HG03575 (cell line): ENCODE measurements around the gene NDUFB6.
"Not testable (repeated sequence)": the region's sequence is repeated elsewhere in the genome, so short reads cannot be mapped to it uniquely, and the experiment has no call there.

Experiments used
- ATAC-seq: cut with Tn5 transposase; IDR thresholded peaks from one replicate; pipeline ENCODE4 v1.9.1; 2021; ENCODE audit not compliant: unreplicated experiment, insufficient number of reproducible peaks, low FRiP score; ENCODE audit errors: extremely low read depth

NDUFB6 gene

DNA sequence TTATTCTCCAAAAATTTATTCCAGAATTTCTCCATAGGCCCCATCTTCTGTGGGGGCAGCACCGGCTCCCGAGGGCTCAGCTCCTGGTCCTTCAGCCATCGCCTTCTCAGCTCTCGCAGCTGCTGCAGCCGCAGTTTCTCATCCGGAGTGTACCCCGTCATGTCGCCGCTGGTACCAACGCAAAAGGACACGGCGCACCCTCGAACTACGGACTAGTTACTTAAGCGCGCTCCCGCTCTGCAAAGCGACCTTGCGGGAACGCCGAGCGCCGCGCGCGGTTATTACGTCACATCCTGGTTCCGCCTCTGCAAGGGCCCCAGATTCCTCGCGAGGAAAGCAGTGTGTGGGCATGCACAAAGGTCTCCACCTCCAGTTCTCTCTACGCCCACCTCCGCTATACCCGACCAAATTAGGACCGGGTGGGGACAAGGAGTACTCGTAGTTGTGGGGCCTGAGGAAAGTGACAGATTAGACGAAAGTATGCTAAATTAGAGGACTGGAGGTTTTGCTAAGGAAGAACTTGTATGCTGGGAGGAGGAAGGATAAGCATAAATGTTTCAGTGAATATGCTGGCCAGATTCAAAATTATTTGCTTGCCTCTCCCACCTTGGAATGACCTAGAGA, at the start of gene NDUFB6:
Gene NDUFB6, minus strand, starts transcription at position 260 of the 624 bp plus-strand sequence. Its CDS starts 99 bp downstream, at position 161.
- peak; percentile 75 for ATAC-seq

DNA sequence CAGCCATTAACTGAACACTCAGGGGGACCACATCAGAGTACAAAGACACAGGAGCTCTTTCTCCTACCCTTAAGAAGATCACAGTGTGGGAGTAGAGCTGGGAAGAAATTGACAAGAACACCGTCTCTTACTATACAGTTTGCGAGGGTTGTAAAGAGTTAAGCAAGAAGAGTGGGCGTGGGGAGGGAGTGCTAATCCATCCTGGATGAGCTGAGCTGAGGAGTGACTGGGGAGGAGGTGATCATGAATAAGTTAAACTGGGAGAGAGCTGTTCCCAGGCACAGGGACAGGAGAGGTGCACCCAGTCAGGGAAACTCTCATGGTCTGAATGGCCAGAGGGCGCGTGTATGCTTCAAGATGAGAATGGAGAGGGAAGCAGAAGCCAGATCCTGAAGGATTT, 45.3 kb upstream of the NDUFB6 start:
- ATAC-seq: no peak

DNA sequence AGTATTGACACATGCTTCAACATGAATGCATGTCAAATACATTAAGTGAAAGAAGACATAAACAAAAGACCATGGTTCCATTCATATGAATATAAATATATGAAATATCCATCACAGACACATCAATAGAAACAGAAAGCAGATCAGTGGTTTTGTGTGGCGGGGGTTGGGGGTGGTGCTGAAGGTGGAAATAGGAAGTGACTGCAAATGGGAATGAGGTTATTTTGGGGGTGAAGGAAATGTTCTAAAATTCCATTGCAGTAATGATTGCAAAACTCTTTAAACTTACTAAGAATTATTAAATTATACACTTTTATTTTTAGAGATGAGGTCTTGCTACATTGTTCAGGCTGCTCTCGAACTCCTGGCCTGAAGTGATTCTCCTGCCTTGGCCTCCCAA, 33.9 kb upstream of the NDUFB6 start:
- ATAC-seq: no peak

DNA sequence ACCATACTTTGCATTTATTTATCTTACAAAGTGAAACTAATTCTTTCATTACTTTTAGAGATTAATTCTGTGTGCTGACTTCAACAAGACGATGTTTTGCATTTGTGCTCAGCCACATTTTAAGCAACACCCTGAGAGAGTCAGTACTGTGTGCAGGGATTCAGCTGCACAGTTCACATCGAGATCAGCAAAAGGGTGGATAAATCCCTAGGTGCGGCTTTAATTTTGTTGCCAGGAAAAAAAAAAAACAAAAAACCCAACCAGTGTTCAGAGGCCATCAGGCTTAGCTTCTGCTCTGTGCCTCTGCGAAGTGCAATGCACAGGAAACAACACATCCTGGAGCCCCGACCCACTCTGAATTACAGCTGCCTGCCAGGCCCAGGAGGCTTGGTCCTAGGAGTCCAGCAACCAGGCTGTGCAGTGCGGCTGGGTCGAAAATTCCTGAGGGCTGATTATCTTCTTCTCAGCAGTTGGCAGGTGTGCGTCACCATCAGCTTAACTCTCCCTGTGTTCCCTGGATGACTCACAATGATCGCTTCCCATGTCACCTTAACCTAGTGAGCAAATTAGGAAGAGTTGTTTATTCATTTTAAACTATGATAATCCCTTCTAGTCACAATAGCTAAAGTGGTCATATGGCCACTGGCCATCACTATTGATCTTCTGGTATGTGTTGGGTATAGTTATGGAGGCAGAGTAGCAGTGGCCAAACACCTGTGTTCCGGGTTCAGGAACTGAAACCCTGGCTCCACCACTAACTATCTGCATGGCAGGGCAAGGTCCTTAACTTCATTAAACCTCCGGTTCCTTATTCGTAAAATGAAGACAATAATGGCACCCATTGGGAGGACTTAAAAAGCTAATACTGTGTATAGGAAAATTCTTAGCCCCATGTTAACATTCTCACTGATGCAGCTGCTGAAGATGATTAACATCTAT, 31.2 kb upstream of the NDUFB6 start:
- no peak for ATAC-seq

DNA sequence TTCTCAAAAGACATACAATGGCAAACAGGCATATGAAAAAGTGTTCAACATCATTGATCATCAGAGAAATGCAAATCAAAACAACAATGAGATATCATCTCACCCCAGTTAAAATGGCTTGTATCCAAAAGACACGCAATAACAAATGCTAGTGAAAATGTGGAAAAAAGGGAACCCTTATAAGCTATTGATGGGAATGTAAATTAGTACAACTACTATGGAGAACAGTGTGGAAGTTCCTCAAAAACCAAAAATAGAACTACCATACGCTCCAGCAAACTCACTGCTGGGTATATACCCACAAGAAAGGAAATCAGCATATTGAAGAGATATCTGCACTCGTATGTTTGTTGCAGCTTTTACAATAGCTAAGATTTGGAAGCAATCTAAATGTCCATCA, 26.1 kb upstream of the NDUFB6 start:
- ATAC-seq: not testable (repeated sequence)

DNA sequence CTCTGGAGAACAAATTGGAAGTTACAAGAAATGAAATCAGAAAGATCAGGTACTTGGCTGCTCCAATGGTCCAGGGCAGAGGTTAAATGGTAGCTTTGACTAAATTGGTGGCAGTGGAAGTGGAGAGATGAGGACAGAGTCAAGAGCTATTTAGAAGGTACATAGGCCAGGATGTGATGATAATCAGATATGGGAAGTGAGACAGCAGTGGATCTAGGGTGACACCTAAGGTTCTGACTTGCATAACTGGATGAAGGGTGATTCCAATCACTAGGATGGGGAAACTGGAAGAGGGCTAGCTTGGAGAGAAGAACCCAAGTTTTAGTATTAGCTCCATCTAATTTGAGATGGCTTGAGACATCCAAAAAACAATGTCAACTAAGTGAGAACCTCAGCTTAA, 24.0 kb upstream of the NDUFB6 start:
- no peak for ATAC-seq

DNA sequence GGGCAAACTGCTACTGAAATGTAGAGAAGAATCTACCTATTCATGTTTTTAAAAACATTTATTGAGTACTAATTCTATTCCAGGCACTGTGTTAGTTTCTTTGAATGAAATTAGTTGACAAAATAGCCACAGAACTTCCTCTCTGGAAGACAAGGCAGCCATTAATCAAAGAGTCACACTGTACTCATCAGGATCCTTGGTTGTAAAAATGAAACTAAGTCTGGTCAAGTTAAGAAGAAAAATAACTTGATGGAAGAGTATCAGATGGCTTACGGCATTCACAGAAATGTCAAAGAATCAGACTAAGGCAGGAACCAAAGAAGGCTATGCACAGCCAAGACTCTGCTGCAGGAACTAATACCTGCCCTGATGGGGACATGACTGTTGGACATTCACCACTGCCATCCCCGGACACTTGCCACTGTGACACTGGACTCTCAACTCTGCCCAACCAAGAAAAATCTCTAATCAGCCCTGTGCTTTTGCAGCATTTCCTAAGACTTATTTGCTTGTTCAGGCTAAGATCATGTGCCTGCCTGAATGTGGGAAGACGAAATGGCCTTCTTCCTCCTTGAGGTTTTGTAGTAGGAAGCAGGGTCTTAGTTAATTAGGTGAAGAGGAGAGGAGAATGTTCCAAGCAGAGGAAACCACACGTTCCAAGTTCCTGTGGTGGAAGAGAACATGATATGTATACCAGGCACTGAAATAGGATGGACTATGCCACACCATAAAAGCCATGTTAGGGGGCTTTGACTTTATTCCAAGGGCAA, 23.3 kb upstream of the NDUFB6 start:
- ATAC-seq: no peak

DNA sequence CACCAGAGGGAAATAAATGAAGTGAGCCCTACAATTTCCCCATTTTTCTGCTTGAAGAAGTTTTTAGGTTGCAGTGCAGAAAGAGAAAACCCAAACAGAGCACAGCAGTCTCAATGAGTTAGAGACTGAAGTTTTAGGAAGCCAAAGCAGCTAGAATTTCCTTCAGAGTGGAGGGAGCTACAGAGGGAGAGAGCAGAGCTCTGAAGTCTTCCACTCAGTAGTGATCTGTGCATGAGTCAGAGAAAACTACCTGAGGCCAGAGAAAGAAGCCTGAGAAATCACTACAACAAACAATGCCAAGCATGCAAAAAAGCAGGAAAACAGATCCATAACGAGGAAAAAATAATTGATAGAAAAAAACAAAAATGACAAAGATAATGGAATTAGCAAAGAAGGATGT, 17.9 kb upstream of the NDUFB6 start:
- no peak for ATAC-seq

DNA sequence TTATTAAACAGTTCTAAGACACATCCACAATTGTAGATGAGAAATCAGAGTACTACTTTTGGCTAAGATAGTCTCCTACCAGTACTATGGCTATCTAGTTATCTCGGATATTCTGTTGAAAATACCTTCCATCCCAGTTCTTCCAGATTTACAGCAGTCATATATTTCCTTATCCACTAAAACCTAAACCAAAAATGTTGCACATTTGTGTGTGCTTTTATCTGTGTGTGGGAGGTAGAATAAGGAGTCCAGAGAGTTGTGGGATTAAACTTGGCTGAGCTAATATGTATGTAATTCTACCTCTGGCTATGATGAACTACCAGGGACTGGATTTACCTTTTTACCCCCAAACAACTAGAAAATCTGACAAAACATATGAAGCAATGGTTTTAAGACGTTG, 17.5 kb upstream of the NDUFB6 start:
- no peak for ATAC-seq

DNA sequence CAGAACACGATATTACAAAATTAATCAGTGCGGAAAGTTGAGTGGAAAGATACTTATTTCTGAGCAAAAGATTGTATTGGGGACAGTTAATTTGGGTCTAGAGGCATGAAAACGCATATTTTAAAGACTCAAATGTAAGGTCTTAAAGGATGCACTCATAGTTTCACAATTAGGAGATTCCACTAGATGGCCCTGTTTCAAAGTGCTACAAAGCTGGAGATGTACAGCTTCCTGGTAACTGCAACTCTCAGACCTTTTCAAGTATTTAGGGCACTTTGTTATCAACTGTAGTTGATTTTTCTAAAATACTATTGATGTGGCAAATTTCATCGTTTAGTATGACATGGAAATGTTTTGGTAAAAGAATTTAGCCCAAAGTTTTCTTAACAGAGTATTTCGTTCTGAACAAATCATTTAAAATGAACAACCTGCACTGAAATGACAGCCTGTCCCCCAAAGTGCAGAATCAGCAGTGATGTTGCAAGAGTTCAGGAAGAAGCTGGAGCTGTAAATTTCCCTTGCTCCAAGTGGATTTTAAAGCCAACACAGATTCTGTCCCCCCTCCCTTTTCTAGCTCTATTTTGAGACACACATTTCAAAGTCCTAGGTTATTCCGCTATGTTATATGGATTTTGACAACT, 16.2 kb upstream of the NDUFB6 start:
- no peak for ATAC-seq

DNA sequence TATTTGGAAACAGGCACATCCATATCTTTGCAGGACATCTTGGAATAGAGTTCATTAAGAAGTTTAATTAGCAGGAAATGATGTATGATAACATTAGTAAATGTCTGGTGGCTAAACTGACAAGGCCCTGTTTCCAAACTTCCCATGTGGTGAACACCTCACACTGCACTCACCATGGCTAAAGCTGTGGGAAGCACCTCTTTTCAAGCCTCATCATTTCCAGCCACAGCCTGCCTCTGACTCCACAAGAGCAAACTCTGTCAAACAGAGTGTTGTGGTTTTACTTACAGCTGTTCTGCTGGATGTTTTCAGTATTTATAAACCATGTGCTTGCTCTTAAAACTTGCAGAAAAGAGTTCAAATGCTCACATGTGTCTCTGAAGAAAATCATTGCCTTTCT, 14.9 kb upstream of the NDUFB6 start:
- ATAC-seq: no peak

DNA sequence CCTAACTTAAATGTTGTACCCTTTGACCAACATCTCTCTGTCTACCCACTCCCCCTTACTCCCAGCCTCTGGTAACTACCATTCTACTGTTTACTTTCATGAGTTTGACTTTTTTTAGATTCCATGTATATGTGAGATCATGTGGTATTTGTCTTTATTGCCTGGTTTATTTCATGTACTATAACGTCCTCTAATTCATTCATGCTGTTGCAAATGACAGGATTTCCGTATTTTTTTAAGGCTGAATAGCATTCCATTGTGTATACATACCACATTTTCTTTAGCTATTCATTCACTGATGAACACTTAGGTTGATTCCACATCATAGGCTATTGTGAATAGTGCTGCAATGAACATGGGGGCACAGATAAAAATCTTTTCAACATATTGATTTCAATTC, 11.8 kb upstream of the NDUFB6 start:
- no peak for ATAC-seq

DNA sequence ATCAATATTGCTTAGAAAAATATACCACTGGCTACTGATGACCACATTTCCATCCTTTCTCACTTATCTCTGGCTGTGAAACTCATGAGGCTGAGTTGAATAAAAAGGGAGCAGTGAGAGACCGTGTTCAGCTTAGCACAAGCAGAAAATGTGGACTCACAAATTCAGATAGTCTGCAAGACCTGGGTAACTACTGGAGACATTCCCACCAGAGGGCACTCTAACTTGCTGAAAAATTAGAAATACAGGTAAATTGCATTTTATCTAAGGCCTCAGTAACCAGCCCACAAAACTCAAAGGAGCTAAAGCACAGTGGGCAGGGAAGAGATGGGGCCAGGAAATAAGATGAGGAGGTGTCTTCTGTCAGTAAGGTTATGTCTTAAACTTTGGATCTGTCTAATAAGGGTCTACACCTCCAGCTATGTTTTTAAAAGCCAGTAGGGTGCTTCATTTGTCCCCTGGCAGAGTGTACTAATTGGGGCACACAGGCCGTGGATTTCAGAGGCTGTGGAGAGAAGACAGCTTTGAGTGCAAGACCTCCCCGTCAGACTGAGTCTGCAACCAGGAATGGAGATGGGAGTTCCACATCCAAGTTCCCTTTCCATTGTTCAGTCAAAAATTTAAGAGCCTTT, 8.7 kb upstream of the NDUFB6 start:
- ATAC-seq: no peak

DNA sequence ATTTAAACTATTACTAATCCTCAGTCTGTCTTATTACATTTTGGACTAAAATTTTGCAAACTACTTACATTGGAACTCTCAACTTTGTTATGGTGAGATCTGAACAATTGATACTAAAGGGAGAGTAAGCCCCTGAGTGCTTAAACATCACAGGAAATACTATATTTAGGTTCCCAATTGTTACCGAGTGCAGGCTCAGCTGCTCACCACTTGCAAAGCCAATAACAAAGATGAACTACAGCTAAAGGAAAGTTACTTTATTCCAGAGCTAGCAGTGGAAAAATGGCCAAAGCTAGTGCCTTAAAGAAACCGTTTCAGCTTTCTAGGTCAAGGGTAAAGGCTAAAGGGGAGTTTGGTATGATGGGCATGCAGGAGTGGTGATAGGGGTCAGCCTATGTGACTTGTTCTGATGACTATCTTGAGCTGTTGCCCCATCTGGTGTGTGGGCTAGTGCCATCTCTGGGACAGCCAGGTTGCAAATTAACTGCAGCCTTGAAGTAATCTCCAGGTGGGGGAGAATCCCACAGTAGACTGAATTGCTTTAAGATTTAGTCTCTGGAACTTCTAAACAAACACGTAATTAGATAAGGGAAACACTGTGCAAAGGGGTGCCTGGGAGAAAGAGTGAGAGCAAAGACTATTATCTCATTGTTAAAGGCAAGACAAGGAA, 7.8 kb upstream of the NDUFB6 start:
- ATAC-seq: no peak

DNA sequence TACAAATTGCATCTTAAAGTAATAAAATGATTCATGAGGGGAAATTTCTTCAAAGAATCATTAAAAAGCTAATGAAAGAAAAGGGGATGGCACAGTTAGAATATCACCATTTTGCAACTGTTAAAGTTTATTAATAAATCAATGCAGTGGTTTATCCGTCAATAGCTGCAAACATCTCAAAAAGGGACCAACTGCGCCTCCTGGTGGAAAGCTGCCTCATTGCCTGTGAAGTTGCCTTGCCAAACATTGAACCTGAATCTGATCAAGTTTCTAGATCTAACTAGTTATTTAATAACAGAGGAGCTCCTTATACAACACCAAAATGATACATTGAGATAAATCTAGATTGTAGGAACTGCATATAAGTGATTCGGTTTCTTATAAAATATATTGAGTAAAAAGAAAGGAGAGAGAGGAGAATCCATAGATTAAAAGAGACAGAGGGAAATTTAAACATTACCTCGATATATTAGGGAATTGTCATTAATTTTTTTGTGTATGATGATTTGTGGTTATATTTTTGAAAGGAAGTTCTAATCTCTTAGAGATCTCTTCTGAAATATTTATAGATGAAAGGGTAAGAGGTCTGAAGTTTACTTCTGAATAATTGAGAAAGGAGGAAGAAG, 6.9 kb upstream of the NDUFB6 start:
- ATAC-seq: no peak

DNA sequence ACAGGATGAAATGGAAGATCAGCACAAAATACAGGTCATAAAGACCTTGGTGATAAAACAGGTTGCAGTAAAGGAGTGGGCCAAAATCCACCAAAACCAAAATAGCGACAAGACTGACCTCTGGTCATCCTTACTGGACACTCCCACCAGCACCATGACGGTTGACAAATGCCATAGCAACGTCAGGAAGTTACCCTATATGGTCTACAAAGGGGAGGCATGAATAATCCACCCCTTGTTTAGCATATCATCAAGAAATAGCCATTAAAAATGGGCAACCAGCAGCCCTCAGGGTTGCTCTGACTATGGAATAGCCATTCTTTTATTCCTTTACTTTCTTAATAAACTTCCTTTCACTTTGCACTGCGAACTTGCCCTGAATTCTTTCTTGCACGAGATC, 6.0 kb upstream of the NDUFB6 start:
- ATAC-seq: no peak

DNA sequence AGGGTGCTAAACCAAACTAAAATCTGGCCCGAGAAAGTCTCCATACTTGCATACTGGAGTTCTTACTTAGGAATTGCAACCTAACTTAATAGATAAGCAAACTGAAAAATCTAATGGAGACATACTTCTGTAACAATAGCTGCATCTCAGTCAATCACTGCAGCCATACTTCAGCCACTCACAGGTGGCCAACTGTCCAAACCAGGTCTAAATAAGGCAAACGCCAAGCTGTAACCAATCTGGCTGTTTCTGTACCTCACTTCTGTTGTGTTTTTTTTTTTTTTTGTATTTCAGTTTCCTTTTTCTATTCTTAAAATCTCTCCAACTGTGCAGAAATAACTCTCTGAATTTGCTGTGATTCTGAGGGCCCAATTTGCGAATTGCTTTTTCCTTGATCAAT, 4.4 kb upstream of the NDUFB6 start:
- no peak for ATAC-seq

DNA sequence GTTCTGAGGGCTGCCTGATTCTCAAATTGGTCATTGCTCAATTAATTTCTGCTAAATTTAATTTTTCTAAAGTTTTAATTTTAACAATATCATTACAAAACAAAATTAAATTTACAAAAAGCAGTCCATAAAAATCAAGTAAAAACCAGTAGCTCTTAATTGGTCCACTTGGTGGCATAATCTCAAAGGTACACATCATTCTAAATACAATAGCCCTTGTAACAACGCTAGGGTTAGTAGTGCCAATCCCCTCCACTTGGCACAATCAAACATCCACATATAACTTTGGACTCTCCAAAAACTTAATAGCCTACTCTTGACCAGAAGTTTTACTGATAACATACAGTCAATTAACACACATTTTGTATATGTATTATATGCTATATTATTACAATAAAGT, 1.9 kb upstream of the NDUFB6 start:
- ATAC-seq: no peak
